HUDEP-2 (cell line): ENCODE measurements around the gene RGS6.
A peak's percentile ranks its signal among the peaks of the same experiment; 100 is the strongest.

Experiments
- DNase-seq, 76 experiments: peaks; one replicate each; lab custom pipeline; 2025; ENCODE audit not compliant: unreplicated experiment in 76 of 76; lab: John Stamatoyannopoulos, UW

RGS6 gene

DNA sequence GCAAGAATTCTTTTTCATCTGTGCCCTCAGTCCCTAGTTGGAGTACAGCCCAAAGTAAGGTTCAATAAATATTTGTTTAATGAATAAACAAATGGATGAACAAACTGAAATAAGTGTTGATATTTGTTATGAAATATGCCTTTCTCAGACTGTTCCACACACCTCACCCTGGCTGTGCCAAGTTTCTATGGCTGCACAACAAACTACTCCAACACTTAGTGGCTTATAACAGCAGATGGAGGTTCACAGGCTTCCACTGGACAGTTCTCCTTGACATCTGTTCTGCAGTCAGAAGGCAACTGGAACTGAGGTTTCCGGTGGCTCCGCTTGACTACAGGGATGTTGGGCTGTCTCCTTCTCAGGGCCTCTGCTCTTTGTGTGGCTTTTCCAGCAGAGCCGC, 197.1 kb downstream of the RGS6 start:
- DNase-seq = no peak

DNA sequence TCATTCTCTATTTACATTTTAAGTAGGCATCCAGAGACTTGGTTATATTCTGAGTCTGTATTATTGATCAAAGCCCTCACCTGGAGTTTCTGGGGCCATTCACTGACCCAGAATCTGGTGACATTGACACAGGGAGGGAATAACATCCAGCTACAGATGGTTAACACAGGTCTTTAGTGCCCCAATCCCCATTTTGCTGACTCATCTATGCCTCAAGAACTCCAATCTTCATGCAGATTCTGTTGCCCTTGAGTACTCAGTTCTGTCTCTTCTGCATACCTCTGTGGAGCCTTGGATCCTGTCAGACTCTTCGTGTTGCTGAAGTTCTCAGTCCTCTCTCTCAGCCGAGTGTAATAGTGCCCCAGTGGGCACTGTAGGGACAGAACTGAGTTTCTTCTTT, 208.9 kb downstream of the RGS6 start:
- peak in 1 of 76 experiments; percentile 2 for DNase-seq

DNA sequence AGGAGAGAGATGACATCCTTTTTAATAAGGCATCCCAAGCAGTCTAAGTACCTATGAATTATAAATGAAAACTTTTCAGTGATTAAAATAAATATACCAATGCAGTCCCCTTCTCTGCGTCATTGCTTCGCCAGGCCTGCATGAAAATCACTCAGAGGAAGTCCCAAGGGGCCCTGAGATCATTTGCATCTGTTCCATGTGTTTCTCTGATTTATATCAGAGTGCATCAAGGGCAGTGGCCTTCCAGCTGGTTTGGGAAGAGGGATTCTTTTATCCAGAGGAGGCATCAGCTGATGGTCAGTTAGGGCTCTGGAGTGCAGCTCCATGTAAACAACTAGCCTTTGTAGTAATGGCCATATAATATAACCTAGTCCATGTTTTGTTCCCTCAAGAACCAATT, 210.1 kb downstream of the RGS6 start:
- no peak for DNase-seq

DNA sequence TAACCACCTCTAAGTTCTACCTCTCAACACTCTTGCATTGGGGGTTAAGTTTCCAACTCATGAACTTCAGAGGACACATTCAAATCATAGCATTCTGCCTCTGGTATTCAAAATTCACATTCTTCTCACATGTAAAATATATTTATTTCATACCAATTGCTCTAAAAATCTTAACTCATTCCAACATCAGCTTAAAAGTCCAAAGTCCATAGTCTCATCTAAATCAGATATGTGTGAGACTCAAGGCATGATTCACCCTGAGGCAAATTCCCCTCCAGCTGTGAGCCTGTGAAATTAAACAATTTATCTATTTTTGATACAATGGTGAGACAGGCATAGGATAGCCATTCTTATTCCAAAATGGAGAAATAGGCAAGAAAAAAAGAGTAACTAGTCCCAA, 214.0 kb downstream of the RGS6 start:
- no peak for DNase-seq

DNA sequence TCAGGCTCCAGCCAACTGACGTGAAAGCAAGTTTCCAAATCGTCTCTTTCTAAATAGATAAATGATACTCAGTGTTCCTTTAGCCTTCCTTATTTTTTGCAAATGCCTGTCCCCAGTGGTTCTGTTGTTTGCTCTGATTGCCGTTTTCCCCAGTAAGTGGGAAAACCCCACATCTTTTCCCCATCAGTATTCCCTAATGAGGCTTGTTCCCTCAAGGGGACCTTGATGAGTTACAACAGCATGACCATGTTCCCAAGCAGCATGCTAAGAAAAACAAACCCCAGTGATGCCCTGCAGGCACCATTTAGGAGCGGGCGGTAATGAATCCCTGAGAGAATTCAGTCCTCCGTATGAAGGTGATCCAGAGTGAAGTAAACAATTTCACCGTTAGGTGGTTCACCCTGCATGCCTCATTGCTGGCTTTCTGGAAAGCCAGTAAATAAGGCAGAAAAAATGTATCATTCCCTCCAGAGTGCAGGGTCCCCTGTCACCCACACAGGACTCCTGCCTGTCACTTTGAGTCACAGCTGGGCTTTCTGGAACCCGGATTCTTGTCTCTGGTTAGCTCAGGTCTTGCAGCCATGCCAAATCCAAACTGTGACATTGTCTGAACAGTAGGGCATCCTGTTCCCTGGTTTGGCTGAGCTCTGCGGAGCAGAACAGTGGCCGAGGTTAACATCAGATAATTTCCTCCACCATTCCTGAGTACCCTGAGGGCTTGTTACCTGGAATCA, 222.6 kb downstream of the RGS6 start:
- DNase-seq = no peak

DNA sequence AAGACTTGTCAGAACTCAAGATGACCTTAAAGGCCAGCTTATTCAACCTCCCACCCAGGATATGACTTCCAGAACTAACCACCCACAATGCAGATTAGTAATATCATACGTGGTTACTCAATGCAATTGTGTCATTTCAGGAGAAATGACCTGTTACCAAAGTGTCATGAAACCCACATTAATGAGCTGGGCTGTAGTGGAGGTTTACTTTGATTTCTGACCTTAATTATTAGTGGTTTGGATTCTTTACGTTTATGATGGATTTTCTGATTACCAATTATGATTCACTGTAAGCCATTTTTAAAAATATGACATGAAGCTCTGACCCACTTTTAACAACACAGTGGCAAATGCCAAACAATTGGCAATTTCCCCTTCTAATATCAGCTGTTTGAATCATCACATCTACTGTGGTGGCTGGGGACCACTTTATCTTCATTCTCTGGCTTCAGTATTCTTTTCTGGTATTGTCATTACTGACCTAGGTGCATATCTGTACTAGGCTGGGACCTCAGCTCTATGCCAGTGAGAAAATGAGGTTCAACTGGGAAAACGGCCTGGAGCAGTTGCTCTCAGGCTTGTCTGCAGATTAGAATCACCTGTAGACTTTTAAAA, 223.3 kb downstream of the RGS6 start:
- DNase-seq = no peak

DNA sequence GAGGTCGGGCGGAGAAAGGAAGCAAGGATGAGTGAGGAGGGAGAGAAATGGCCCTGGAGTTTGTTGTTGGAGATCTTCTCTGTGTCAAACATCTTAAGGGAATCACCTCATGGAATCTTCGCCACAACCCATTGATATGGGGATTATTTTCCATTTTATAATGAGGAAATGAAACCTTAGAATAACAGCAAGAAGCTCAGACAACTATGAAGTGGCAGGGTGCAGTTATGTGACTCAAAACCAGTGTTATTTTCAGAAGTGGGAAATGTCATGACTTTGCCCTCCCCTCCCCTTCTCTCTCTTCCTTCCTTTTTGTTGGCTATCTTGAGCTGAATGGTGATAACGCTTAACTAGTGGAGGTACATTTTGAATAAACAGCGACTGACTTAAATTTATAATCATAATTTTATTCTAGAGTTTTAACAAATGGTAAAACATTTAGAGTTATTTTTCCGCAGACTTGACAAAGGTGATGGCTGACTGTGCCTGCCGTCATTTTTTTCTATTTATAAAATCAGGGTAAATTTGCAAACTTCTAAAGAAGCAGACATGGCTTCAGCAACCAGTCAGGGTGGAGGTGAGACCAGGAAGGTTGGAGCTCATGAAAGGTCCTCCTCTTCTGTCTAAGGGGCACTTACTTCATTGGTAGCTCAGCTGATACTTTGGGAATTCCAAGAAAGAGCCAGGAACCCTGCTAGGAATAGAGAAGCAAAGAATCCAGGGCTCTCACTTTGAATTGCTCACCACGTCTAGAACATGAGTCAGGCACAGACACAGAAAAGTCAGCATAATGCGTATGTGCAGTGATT, 232.4 kb downstream of the RGS6 start:
- DNase-seq = no peak

DNA sequence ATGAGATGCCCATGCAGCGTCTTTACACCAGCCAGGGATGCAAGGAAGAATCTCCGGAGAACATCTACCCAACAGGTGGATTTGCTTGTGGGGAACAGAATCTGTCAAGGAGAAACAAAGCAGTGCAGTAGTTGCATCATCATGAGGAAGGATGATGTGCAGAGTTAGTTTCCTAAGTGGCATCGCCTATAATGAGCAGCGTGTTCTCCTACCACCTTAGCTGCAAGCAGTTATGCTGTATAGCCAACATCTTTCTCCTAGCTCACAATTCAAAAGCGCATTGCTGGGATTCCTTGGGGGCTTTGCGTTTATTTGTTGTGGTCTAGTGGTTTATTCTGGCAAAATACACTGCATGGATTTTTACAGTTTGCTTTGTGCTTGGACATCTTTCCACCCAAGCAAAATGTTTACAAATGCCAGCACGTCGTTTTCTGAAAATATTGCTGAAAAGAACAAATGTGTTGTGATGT, 233.0 kb downstream of the RGS6 start:
- no peak for DNase-seq

DNA sequence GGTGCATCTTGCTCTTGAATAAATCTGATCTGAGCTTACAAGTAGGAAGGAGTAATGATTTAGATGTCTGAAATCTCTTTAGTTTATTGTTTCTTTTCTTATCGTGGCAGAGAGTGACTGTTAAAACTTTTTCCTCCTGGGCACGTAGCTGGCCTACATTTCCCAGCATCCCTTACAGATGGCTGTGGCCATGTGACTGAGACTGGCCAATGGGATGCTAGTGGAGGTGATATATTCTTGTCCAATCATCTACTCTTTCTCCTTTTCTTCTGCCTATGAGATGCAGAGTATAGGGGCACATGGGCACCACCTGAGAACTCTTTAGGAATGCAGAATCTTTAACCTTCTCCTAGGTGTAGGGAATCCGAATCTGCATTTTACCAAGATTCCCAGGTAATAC, 237.3 kb downstream of the RGS6 start:
- DNase-seq = peak in 2 of 76 experiments; percentile 1 to 7

DNA sequence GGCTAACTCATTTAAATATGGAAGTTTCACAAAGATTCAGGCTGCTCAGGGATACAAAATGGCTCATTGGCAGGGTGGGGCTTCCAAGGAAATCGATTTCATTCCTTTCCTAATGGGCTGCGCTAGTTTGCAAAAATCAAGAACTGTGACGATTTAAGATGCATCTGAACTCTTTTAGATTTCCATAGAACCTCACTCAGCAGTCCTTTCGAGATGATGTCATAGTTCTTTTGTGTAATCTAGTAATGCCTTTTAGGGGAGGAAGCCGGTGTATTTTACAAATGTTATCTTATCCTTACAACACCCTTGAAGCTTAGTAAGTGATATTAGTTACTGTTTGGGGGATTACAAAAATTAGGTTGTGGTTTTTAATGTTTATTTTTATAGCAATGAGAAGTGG, 239.8 kb downstream of the RGS6 start:
- no peak for DNase-seq

DNA sequence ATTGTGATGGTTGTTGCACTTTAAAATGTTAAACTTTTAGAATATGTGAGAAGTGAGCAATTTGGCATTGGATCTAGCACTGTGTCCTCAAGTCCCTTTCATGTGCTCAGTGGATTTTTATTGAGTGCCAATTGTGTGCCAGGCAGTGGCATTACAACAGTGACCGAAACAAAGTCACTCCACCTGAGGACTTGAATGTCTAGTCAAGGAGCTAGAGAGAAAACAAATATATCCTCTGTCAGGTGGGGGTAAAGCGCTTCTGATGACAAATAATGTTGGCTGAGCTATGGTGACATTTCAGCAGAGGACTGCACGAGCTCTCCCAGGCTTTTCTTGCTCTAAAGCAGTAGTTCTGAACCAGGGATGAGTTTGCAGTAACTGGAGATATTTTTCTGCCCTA, 240.4 kb downstream of the RGS6 start:
- no peak for DNase-seq

DNA sequence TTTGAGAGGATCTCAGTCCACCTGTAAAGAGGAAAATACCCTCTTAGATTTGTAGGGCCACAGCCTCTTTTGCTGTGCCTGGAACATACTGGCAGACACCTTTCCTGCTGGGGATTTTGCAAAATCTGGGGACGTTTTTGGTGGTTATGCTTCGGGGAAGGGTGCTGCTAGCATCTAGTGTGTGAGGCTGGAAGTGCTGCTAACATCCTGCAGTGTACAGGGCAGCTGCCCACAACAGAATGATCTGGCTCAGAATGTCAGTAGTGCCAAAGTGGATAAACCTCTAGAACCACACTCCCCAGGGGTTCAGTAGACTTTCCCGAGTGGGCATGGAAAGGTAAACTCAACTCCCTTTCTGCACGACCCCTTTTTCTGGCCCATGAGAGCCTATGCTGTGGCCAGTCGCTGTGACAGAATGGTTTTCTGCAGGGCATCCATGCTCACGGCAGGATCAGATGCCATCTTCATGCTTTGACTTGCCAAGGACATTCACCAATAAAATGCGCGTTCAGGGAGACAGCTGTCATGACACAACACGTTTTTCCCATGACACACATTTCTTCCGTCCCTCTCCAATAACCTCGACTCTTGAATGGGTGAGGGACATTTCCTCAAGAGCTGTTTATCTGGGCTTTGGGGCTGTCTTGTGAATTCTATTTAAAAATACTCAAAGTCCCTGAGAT, 240.9 kb downstream of the RGS6 start:
- no peak for DNase-seq

DNA sequence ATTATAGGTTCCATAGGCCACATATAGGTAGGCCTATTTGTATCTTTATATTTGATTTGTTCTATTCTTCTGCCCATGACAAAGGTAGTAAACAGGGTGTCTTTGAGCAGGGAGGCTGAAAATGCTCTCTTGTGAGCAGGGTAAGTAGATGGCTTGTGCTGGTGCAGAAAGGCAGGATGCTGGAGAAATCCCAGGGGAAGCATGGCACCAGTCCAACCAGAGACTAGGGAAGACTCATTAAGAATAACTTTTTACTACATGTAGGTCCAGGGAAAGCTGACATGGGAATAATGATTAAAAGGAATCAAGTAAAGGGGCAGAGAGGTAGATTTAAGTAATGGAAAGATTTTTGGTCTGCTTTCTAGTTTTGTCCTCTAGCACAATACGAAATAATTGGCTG, 245.0 kb downstream of the RGS6 start:
- no peak for DNase-seq

DNA sequence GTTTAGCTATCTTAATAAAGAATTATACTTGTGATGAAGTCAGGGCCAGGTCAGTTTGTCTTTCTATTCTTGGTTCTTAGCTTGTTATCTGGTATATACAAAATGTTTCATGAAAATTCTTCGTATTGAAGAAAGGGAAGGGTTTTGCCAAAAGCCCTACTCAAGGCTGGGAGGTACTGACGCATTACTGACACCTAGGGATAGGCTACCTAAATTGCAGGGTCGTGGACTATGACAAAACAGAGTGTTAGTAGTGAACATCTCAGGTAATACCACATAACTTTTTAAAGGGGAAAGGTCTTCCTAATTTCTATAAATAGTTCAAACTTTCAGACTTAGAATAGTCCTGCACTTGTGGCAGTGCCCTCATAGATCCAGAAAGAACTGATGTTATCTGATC, 246.3 kb downstream of the RGS6 start:
- DNase-seq = peak in 2 of 76 experiments; percentile 3

DNA sequence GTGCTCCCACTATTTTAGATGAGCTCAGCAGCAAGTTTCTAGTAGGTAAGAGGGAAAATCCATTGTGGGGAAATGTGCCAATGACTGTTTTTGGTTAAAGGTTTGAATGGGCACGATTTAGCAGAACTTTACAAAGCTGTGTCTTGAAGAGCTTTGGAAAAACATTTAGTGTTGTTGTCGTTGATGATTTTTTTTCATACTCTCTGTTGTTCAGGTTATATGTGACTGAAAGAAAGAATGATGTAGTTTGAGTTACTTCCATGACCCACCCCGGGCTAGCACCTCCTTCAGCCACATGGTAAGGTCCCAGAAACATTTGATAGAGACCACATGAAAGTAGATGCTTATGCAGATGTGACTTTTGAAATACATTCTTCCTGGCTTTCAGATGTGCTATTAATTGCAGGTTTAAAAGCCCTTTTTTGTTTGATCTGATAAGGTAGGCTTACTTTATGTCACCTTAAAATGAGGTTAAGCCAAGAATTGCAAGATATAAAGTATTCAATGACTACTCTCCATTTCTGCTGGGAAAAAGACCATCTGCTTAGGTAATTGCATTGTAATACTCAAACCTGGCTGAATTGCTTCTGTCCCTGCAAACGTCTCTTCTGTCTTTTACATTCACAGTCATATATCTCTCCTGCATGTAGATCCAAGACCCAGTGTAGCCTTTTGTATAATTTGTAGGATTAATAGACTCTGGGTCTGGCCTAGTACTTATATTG, 250.6 kb downstream of the RGS6 start:
- no peak for DNase-seq

DNA sequence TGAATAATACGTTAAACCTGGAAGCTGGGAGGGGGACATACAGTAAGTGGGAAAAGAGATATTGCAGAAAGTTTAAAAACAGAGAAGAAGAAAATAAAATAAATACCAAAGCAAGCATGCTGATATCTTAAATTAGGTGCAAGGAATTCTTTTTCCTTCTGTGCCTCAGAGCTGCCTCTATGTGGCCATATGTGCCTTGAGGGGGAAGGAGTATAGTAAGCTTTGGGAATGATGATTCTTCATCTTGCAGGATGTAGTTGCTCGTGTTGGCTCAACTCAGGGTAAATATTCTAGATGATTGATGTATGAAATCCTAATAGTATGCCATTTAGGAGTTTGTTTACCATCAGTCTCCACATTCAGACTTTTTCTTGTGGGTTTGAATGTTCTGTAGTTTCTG, 251.4 kb downstream of the RGS6 start:
- no peak for DNase-seq

DNA sequence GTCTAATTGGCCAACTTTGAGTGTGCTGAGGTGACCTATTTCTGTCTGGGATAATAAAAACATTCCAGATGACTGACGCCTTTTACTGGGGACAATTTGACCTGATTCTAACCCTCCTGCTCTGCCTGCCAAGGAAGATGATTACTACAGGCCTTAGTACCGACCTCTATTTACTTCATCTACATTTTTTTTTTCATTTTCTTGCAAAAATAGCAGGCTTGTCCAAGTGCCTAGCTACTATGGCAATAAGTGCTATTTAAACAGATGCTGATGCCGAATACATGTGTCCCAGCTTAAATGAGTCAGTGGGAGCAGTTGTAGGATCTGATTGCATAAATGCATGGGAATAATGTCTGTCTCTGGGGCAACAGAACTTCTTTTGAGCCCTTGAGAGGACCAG, 254.3 kb downstream of the RGS6 start:
- no peak for DNase-seq

DNA sequence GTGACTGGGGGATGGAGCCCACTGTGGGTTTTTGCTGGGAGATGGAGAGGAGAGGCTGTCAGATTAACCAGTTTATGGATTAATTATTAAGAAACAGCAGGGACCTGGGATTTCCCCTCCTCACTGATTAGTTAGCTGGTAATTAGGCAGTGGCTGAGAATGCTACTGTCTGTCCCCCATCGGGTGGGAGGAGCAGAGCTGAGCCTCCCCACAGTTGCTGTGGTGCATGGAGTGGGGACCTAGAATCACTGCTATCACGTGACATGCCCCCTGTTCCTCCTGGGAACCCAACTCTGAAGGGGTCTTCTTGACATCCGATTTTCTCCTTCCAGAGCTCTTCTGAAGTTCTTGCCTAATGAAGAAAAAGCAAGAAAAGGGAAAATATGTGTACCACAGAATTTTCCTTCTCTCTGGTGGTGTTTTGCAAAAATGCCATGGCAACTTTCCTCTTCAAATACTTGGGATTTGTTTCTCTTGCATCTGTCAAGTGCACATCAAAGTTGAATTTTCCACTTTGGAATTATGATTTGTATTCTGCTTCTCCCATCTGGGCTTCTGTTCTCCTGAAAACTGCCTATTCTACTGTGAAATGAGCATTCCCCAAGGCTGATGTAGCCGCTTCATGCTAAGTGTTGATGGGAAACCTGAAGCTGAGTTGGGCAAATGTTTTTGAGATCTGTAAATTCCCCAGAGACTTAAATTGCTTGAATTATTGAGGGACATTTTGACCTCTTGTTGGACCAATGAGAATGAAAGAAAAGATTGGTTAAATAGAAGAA, 264.2 kb downstream of the RGS6 start:
- no peak for DNase-seq

DNA sequence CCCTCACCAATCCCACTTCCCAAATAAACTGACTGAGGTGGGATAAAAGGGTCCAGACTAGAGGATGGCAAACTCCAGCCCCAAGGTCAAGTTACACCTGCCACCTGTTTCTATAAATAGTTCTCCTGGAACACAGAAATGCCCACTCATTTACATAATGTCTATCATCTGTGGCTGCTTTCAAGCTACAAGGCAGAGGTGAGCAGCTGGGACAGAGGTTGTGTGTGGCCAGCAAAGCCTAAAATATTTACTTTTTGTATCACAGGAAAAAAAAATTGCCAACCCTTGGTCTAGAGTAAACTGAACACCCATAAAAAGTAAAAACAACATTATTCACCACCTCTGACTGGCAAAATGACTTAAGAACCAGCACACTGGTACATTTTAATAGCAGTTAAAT, 269.4 kb downstream of the RGS6 start:
- DNase-seq = no peak

DNA sequence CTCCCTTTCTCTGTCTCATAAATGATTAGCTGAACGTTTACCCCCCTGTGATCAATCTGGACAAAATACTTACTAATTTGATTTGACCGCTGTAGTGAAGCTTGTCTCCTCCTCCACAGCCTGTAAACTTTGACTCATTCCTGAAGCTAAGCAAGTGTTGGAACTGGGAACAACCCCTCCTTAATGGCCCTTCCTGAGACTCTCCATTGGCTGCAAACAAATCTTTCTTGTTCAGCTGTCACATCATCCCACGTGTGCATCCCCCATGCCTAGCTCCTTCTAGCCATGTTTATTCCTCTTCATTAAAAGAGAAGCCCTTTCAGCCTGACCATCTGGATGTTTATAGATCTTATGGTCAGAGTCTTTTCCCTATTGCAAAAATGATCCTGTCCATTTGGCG, 281.2 kb downstream of the RGS6 start:
- DNase-seq = no peak
